GM10266 (cell line): ENCODE data around the gene IFNL1.

ENCODE experiments used
- DNase-seq: peaks from one replicate; pipeline ENCODE4 v3.0.0; 2012; ENCODE audit errors: extremely low spot score
- TF ChIP-seq, protein P1 (sequence below): IDR thresholded peaks from 2 replicates; pipeline ENCODE4 v1.5.1; 2012; ENCODE audit warnings: mild to moderate bottlenecking, low read depth; ENCODE audit not compliant: control insufficient read depth, insufficient read depth; ENCODE audit errors: missing control alignments

The IFNL1 gene

DNA sequence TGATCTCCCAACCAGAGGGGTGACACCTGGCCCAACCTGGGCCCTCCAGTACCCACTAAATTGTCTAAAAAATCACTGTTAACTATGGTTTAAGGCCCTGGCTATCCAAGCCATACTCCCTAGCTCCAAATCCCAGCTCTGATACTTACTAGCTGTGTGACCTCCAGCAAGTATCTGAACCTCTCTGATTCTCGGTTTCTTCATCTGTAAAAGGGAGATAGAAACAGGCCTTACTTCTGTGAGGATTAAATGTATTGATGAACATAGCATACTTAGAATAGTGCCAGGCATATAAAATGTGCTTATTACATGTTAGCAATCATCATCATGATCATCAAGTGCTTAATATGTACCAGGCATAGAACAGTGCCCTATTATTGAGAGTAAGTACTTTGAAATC is 19.7 kb downstream of the IFNL1 start:
- TF ChIP-seq, protein P1, sequence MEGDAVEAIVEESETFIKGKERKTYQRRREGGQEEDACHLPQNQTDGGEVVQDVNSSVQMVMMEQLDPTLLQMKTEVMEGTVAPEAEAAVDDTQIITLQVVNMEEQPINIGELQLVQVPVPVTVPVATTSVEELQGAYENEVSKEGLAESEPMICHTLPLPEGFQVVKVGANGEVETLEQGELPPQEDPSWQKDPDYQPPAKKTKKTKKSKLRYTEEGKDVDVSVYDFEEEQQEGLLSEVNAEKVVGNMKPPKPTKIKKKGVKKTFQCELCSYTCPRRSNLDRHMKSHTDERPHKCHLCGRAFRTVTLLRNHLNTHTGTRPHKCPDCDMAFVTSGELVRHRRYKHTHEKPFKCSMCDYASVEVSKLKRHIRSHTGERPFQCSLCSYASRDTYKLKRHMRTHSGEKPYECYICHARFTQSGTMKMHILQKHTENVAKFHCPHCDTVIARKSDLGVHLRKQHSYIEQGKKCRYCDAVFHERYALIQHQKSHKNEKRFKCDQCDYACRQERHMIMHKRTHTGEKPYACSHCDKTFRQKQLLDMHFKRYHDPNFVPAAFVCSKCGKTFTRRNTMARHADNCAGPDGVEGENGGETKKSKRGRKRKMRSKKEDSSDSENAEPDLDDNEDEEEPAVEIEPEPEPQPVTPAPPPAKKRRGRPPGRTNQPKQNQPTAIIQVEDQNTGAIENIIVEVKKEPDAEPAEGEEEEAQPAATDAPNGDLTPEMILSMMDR = no peak
- no peak for DNase-seq

DNA sequence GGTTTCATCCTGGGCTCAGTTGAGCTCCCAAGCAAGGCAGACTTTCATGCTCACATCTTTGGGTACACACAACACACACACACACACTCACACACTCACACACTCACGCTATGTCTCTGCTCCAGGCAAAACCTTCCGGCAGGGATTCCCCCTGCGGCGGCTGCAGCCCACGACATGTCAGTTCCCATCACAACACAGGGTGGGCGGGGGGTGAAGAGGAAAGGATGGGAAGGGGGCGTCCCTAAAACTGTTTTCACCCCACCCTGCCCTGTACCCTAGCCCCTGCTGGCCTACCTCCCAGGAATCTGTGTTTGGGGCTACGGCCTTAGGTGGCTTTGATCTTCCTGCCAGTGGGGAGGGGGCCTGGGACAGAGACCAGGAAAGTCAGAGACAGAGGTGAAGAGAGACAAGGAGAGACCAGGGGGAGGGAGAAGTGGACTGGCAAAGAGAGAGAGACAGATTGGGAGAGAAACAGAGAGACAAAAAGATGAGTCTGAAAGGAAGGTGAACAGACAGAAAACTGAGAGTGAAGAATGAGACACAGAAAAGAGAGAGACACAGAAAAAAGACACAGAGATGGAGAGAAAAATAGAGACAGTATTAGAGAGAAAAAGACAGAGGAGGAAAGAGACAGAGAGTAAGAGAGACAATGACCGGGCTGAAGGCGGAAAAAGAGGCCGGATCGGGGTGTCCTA is 20.6 kb downstream of the IFNL1 start:
- TF ChIP-seq, protein P1 = no peak
- DNase-seq = no peak

DNA sequence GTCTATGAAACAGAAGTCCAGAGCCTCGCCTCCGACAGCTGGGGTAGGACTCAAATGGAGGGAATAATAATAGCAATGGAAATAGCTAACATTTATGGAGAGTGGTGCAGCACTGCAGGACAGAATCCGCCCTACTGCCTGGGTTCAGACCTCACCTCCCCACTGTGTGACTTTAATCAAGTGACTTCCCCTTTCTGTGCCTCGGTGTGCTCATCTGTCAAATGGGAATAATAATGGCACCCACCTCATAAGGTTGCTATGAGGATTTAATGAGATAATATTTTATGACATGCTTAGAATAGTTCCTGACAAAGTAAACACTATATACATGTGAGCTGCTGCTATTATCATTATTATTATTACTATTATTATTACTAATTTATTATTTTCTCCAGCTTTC is 21.3 kb downstream of the IFNL1 start:
- DNase-seq = no peak
- TF ChIP-seq, protein P1 = no peak

DNA sequence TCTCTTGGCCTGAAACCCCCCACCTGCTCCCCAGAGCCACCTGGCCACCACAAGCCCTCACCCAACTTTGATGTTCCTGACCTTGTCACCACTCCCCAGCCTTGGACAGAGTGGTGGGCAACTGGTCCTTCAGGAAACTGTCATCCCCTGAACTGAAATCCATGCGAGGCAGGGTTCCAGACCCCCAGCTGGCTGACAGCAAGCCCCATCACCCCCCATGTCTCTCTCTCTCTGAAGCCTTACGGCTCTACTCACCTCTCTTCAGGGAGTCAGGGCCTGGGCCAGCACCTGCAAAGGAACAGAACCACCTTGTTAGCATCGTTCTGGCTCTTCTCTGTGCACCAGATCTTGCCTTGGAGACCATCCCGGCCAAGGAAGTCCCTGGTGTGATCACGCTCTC is 21.9 kb downstream of the IFNL1 start:
- TF ChIP-seq, protein P1 = no peak
- DNase-seq = no peak

DNA sequence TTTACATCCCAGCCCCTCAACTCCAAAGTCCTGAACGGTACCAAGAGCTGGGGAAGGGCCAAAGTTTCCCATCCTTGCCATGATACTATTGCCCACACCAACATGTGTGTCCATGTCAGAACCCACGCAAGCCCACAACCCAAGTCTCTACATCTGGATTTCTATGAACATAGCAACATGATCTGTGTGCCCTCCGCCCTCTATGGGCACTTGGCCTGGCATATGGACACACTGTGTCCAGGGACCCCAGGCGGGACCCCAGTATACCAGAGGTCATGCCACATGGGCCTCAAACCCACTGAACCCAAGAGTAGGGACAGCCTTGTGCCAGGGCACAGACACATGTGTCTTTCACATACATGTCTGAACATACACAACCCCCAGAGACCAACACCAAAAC is 22.5 kb downstream of the IFNL1 start:
- TF ChIP-seq, protein P1 = no peak
- no peak for DNase-seq

DNA sequence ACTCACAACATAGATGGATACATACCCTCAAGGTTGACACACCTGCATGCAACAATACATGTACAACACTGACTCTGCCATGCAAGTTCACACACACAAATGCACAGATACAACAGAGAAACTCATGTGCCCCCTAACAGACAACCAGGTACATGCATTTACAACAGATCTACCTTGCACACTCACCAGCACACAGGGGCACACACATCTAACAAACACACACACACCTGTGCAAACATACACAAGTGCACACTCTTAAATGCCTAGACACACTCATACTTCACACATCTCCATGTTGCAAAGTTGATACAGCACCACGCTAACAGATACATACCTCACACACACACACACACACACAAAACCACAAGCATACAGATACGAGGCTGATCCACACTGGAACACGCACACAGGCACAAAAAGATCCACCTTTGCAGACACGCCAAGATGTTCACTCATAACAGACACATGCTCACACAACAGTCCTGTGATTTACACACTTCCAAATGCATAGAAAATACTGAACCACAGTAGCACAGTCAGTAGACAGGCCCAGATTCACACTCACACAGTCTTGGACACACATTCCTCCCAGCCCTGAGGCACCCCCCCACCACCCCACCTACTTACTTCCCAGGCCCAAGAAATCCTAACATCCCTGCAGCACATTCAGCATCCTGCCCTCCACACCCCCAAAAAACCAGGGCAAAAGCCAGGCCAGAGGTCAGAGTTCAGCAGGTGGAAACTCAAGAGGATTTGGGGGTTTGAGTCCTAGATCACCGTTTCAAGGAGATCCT is 23.1 kb downstream of the IFNL1 start:
- TF ChIP-seq, protein P1 = no peak
- peak; percentile 34 for DNase-seq

DNA sequence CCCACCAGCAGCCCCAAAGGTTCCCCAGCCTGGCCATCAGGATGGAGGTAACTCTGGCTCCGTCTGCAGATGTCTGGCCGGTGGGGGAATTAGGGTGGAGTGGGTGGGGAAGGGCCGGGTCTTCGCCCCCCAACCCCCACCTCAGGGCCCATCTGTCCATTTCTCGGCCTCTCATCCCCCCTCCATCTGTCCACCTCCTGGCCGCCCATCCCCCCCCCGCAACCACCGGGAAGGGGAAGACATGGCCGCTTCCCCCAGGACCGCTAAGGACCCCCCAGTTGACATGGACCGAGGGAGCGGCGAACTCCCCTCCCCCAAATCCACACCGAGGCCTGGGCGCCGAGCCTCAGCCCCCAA is 23.7 kb downstream of the IFNL1 start:
- TF ChIP-seq, protein P1 = no peak
- peak; percentile 38 for DNase-seq
